GM19467 (cell line): Measurements from ENCODE around the gene PBX4.
A peak's percentile ranks its signal among the peaks of the same experiment; 100 is the strongest.

Source experiments
- ATAC-seq: cut with Tn5 transposase; IDR thresholded peaks from one replicate; pipeline ENCODE4 v1.9.1; 2021; ENCODE audit warnings: mild to moderate bottlenecking, moderate library complexity; ENCODE audit not compliant: unreplicated experiment

Gene PBX4

DNA sequence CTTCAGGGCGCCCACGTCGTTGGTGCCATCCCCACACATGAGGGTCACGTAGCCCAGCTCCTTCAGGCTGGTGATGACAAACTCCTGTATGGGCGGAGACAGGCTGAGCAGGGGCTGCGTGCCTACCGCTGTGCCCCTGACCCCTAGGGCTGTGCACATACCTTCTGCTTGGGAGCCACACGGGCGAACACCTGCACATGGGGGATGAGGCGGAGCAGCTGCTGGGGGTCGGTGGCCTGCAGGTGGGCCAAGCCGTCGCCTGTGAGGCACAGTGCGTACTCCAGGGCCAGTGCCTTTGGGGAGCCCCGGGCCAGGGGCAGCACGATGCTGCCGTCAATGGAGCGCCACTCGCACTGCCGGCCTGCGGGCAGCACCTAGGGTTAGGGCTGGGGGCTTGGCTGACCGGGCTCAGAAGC is 31.1 kb upstream of the PBX4 start:
- no peak for ATAC-seq

DNA sequence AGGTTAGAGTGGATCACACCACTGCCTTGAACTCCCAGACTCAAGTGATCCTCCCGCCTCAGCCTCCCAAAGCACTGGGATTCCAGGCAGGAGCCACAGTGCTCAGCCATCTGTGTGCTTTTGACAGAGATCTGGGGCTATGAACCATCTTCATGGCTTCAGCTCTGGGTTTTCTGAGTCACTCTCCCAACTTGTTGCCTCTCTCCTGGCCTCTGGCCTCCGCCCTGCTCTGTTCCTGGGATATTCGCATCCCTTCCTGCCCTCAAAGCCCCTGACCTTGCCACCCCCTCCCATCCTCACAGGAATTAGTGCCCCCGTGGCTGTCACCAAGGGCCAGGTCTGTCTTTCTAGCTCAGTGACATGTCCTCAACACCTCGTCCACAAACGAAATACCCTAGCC is 30.7 kb upstream of the PBX4 start:
- ATAC-seq, result no peak

DNA sequence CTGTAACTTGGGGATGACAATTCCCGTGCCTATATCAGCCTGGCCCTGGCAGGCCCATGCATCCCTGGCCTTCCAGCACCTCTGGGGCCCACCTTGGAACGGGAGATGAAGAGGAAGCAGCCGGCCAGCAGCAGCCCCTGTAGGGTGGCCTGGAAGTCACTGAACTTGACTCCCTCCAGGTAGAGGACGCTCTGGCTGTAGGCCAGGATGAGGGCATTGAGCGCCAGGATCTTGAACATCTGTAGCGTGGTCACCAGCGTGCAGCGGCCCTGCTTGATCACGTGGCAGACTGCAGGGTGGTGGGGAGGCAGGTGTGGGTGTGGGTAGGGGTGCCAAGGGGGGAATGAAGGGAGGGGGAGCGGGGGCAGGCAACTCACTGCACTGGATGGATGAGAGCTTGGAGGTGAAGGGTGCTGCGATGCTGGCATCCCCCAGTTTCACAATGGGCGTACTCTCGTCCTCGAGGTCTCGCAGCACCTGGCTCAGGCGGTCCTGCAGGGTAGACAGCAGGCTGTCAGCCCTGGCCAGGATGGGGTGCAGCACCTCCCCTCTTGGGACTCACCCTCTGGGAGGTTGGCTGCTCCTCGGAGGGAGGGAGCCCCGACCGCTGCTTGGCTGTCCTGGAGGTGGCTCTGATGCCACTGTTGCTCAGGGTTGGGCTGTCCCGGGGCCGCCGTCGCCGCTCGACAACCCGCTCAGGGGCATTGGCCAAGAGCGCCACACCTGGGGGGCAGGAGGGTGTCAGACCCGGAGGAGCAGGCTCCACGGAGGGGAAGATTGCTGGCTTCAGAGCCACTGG is 28.7 kb upstream of the PBX4 start:
- no peak for ATAC-seq

DNA sequence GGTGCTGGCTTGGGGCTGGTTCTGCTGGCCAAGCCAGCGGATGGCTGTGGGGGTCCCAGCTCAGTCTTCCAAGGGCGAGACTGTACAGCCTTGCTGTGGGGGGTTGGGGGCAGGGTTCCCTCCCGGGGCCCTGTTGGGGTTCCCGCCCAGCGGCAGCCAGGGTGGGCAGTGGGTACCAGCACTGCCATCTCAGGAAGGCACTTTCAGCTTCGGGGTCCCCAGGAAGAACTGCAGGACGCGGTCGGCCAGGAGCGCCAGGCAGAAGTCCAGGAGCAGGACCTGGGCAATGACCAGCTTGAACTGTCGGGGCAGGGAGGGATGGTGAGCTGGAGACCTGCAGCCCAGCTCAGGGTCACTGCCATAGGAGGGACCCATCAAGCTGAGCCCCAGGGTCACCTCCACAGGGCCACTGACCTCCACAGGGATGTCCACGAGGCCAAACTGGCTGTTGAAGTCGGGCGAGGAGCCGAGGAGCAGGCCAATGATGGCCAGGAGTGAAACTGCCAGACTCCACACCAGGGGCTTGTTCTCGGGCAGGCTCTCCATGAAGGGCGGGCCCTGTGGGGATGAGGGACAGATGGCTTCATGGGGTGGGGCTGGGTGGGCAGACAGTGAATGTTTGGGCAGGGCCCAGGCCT is 26.9 kb upstream of the PBX4 start:
- ATAC-seq, result no peak

DNA sequence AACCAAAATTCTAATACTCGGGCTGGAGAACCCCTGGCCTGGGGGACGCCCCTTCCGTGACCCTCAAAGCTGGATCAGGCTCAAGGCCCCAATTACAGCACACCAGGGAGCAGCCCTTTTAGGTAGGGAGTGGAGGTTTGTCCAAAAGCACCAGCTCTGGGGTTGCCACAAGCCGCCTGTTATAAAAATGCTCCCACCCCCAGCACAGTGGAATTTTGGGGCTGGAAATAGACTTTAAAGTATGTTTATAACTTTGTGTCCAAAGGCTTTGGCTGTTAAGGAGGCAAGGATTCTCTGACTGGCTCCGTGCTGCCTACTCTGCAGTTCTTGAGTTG is 25.5 kb upstream of the PBX4 start:
- ATAC-seq, result no peak

DNA sequence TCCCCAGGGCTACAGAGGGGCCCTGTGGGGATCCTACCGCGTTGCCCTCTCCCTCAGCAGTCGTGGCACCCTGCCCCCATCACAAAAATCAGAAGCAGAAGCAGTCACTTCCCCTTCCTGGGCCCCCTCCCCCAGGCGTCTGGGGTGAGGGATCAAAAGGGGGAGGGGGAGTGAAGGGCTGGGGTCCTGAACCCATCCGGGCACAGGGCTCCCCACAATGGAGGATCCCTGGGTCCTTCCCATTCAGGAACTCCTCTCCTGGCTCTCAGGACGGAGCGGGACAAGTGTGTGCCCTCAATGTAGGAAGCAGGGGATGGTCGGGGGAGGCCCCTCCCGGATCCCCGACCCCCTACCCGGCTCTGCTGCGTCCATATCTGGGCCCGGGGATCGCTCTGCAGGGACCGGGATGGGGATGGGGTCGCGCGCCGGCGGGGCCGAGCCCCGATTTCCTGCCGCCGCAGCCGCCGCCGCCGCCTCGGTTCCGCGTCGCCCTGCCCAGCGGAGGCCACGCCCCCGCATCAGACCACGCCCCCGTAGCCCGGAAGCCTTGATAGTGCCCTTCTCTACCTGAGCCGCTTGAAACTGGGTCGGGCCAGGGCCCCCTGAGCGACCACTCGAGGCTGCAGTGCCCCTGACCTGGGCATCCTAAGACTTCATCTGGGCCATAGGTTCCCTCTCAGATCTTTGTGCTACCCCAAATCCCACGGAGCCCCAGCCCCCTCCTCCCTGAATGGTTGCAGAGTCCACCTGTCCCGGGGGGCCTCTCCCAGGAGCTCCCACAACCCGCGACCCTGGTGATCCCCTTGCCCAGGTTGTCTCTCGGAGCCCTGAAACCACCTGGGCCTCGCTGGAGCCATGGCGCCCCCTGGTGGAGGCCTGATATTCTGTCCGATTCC is 24.9 kb upstream of the PBX4 start, which contains the start of gene GMIP:
TSS of gene GMIP (minus strand) at position 500 of the 896 bp plus-strand sequence. CDS start at position 372, 128 bp downstream.
- peak; percentile 60 for ATAC-seq

DNA sequence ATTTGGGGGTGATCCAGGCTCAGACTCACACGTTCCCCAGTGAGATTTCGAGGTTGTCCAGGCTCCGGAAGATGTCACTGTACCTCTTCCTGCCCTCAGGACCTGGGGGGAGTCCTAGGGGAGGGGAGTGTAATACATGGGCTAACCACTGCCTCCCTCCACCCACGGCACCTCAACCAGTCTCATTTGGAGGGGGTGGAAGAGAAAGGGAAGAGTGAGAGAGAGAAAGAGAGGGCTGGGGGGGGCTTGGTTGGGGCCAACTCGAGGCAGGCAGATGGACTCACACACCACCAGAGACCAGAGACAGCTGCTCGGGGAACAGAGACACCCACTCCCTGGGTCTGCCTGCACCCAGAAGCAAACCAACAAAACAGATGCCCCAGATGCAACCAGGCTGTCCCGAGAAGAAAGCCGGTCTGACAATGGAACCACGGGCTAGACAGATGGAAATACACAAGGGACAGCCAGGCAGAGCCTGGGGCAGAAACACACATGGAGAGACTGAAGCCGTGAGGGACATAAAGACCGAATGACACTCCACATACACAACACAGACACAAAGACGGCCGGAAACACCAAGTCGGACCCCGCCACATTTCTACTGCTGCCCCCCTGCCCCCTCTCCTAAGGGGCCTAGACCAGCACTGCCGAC is 24.1 kb upstream of the PBX4 start:
- peak; percentile 24 for ATAC-seq

DNA sequence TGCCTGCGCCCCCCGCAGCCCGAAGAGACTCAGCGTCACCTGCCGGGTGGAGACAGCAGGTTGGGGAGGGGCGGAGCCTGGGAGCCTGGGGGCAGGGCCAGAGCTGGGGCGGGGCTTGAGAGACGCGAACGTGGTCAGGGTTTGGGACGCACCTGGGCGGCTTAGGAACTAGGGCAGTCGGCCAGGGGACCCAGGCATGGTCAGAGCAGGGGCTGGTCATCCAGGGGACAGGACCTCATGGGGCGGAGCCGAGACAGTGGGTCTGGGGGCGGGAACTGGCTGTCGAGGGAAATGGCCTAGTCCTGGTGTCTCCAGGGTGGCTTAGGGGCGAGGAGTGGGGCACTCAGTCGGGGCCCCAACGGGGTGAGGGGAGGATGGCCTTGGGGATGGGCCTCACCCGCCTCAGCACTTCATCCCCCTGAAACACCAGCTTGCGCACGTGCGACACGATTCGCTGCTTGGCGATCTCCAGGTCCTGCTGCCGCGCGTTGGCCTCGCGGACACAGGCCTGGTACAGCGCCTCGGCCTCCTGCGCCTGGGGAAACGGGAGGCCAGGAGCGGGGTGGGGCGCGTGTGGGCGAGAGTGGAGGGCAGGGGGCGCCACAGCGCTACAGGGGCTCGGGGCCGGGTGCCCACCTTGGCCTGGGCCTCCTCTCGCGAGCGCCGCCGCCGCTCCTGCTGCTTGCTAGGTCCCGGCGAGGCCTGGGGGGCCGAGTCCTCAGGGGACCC is 19.2 kb upstream of the PBX4 start:
- ATAC-seq, result no peak

DNA sequence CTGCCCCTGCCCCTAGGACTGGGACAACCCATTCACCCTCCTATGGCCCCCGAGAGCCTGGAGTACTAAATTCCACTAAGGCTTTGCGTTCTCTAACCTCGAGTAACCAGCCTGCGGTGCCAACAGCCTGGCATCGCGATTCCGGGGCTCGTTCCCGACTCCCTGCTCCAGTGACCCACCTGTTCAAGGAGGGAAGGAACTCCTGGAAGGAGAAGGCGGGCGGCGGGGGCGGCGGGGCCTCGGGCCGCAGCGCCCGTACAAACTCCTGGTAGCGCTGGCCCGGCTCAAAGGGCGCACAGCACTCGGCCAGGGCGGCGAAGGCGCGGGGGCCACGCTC is 18.7 kb upstream of the PBX4 start:
- ATAC-seq, result no peak

DNA sequence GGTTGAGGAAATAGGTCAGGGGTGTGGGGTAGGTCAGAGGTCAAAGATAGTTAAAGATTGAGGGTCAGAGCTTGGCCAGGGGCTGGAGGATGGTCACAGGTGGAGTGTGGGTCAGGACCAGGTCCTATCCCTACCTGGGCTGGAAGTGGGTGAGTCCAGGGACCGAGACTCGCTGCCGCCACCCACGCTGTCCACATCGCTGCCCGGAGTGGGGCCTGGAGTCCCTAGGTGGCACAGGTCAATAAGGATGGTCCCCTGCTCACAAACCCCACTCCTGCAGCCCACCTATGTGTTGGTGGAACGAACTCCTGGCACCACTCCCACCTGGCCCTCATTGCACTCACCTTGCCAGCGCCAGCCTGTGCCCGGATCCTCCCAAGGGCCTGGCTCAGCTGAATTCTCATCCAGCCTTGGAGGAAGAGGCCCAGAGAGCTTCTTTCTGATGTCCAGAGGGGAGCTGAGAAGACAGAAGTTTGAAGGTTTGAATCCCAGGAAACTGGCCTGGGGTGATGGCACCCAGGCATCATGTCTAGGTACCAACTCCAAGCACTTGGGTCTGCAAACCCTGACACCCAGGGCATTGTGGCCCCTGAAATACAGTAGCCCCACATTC is 18.2 kb upstream of the PBX4 start:
- no peak for ATAC-seq

DNA sequence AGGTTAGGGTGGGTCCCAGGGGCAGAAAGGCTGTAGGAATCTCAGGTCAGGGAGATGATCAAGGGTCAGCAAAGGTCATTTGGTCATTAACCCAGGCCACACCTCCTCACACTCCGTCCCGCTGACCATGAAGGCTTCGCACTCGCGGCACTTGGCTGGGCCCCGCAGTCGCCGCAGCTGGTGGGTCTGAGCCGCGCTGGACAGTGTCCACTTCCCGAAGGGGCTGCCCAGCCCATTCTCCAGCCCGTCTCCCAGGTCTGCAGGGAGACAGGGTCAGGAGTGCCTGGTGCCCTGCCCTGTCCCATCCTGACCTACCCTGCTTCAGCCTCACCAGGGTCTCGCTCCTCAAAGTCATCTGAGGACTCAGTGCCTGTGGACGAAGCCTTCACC is 16.8 kb upstream of the PBX4 start:
- ATAC-seq, result no peak

DNA sequence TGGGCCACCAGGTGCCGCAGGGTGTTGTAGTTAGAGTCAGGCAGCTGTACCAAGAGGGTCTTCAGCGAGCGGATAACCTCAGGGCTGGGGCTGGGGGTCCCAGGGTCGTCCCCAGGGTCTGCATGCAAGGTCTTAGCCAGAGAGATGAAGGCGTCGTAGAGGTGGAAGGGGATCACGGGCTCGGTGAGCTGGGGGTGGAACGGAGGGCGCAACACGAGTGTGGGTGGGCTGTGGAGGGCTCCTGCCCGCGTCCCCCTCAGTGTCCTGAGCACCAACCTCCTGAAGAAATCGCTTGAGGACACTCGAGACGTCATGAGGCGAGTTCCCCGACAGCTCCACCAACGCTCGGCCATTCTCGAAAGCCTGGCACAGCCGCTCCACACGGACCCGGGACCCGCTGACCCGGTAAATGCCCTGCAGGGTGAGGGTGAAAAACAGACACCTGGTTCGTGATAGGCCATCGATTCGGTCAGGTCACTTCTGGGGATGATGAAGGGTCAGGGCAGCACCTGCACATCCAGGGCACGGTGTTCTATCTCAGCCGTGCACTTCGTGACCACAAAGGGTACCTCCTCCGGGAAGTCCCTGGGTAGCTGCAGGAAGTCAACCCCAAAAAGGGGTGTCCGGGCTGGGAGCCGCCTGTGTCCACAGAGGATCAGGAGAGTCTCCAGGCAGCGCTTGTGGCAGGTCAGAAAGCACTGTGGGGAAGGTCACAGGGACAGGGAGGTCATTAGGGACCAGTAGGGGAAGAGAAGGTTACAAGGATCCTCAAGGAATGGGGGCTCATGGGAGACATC is 16.2 kb upstream of the PBX4 start:
- ATAC-seq, result no peak

DNA sequence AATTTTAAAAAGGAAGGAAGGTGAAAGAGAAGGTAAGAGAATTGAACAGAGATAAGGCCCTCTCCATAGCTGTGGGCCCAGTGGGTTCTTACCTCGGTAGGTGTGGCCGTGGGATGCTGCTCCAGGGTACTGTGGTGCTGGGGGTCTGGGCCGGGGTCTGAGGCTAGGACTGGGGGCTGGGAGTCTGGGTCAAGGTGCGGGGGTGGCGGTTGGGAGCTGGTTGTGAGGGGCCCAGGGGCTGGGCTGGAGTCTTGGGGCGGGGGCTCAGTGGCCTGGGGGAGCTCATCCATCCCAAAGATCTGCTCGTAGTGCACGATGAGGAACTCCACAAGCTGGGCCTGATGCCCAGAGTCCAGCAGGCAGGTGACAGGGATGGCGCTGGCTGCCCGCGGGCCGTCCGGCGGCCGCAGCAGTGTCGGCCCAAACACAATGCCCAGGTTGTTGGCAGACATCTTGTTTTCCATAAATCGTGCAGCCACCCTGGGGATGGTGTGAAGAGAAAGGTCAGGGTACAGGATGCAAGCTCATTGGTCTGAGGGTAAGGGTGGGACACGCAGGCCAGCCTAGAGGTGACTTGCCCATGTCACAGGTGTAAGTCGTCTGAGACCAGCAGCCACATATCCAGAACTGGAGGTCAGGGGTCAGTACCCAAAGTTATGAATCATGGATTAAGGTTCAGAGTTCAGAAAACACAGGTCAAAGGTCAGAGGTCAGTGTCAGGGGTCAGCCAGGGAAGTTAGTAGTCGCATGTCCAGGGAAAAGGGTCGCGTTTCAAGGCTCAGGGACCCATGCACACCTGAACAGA is 15.4 kb upstream of the PBX4 start:
- ATAC-seq, result no peak

DNA sequence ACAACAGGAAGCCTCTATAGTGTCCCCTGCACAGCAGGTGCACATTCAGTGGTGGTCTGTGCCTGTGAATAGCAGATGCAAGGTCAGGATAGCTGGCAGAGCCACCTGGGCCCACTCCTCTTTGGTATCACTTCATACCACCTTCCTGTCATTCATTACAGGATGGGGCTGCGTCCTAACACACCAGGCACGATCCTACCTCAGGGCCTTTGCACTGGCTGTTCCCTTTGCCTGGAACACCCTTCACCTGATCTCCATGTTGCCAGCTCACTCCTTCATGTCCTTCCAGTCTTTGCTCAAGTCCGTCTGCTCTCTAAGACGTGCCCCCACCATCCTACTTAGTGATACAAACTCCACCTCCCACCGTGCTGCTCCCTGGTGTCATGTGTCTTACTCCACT is 14.2 kb upstream of the PBX4 start:
- no peak for ATAC-seq

DNA sequence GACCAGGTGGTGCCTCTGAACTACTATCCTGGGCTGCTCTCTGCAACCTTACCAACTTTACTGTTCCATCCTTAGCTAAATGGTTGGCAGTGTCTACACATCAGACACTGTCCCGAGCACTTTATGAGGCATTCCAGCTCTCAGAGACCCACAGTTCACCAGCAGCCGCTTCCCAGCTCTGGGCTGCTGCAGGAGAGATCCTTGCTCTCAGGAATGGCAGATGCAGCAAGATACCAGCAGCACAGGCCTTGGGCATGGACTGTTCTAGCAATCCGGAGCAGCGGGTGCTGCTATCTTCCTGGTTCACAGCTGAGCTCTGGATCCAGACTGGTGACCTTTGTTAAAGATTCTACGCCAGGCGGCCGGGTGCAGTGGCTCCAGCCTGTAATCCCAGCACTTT is 12.9 kb upstream of the PBX4 start:
- ATAC-seq, result no peak

DNA sequence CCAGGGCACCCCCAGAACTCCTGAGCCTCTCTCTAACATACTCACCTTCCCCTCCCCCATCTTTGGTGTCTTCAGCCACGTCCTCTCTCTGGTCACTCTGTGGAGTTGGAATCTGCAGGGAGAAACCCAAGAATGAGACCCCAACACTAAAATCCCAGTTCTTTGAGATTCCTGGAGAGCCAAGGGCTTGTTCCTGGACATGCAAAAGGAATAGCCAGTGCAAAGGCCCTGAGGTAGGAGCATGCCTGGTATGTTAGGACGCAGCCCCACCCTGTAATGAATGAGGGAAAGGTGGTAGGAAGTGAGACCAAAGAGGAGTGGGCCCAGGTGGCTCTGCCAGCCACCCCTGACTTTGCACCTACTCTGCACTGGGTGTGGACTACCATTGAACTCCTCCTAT is 11.9 kb upstream of the PBX4 start:
- ATAC-seq, result no peak

DNA sequence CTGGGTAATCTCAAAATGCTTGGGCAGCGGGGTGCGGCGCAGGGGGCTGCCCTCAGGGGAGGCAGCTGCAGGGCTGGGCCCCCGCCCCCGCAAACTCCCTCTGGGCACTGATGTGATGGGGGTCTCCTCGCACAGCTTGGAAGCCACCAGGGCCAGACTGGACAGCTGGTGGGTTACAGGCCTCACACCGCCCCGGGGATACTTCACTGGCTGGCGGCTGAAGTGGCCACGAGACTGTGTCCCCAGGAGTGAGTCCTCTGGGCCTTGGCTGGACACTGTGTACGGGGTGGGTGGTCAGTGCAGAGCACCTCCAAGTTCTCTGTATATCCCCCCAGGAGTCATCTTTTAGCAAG is 11.6 kb upstream of the PBX4 start:
- ATAC-seq, result no peak

DNA sequence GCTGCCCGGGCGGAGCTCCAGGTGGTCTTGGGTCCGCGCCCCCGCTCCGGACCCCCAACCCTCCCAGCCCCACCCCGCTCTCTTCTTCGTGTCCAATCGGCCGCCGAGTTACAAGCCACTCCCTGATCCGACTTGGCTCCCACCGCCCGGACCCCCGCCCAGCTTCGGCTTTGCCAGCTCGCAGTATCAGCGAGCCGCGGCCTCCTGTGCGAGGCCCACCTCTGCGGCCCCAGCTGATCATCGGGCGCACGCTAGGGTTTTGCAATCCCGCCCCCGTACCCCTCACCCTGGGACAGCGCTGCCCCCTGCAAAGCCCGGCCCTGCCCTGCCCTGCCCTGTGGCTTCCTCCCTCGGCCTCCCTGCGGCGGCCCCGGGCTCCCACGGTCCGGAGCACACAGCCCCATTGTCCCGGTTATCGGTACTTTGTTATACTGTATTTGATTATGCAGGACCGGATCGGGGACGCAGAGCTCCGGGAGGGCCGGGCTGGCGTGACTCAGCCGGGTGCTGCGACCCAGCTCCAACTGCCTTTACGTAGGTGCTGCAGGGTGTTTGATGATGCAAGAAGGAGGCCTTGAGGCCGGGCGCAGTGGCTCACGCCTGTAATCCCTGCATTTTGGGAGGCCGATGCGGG is 10.1 kb upstream of the PBX4 start:
- no peak for ATAC-seq
